HG03039 (cell line): Measurements from ENCODE around the gene DDI1.

ENCODE experiments used
- ATAC-seq: cut with Tn5 transposase; IDR thresholded peaks from one replicate; pipeline ENCODE4 v1.9.1; 2021; ENCODE audit warnings: mild to moderate bottlenecking, moderate library complexity; ENCODE audit not compliant: unreplicated experiment

The DDI1 gene

GRCh38 chr11:104036588-104036987 is at the start of gene DDI1:
DDI1 (plus strand) TSS chr11:104036640; CDS start chr11:104036823, 183 bp downstream.
- no peak for ATAC-seq

GRCh38 chr11:103987629-103988594 is 48.5 kb upstream of the DDI1 start:
- no peak for ATAC-seq

GRCh38 chr11:103988595-103988969 is 47.9 kb upstream of the DDI1 start:
- no peak for ATAC-seq

- ATAC-seq = no peak
These were observed 42.9 kb upstream of the DDI1 start for GRCh38 chr11:103993507-103993906.

- no peak for ATAC-seq
These were observed 42.3 kb upstream of the DDI1 start for GRCh38 chr11:103994094-103994493.

- ATAC-seq = no peak
These were observed 41.9 kb upstream of the DDI1 start for GRCh38 chr11:103994518-103994917.

GRCh38 chr11:103995896-103996295 is 40.5 kb upstream of the DDI1 start:
- ATAC-seq = no peak

- ATAC-seq = peak; percentile 71
These were observed 39.4 kb upstream of the DDI1 start for GRCh38 chr11:103997082-103997481.

GRCh38 chr11:103998826-103999508 is 37.5 kb upstream of the DDI1 start:
- no peak for ATAC-seq

- no peak for ATAC-seq
These were observed 35.6 kb upstream of the DDI1 start for GRCh38 chr11:104000798-104001197.

- no peak for ATAC-seq
These were observed 34.8 kb upstream of the DDI1 start for GRCh38 chr11:104001561-104002056.

GRCh38 chr11:104003491-104003890 is 32.9 kb upstream of the DDI1 start:
- ATAC-seq = no peak

- no peak for ATAC-seq
These were observed 31.1 kb upstream of the DDI1 start for GRCh38 chr11:104005234-104005855.

GRCh38 chr11:104009744-104010143 is 26.7 kb upstream of the DDI1 start:
- no peak for ATAC-seq

GRCh38 chr11:104011044-104011443 is 25.4 kb upstream of the DDI1 start:
- ATAC-seq = no peak

GRCh38 chr11:104015649-104016415 is 20.6 kb upstream of the DDI1 start:
- peak; percentile 84 for ATAC-seq

GRCh38 chr11:104024572-104024971 is 11.9 kb upstream of the DDI1 start:
- ATAC-seq = no peak

GRCh38 chr11:104028476-104029263 is 7.8 kb upstream of the DDI1 start:
- ATAC-seq = no peak

GRCh38 chr11:104033134-104033533 is 3.3 kb upstream of the DDI1 start:
- ATAC-seq = no peak

- ATAC-seq = no peak
These were observed 2.9 kb upstream of the DDI1 start for GRCh38 chr11:104033561-104033960.
